IMR-90 (cell line): ENCODE measurements around the gene ARHGAP21. TPM values are rescaled to one million over a fixed set of nuclear protein-coding genes. Genes with fewer than 3 reads are reported as not detected.
A peak's percentile ranks its signal among the peaks of the same experiment; 100 is the strongest.

Experiments
- ATAC-seq: fragments of 200-7000 bp; cut with Tn5 transposase; 2 replicates; pipeline ENCODE4 v1.9.1; 2020; ENCODE audit warnings: low read depth, mild to moderate bottlenecking, moderate library complexity
- BruUV-seq: library from RNA; stranded (reverse); fragments of 400-500 nt; replicated peaks from 2 replicates; lab custom pipeline; 2021; lab: Mats Ljungman, UMichigan
- CTCF ChIA-PET: fragments of 300-600 bp; formaldehyde crosslinking; extraction: SDS; loops from one replicate; lab custom pipeline; 2021; ENCODE audit warnings: antibody characterized with exemption; lab: Yijun Ruan, JAX
- POLR2A ChIA-PET: fragments of 300-600 bp; sonication (Branson Sonifier 250); formaldehyde crosslinking; loops from one replicate; lab custom pipeline; 2022; ENCODE audit warnings: antibody characterized with exemption; ENCODE audit not compliant: unreplicated experiment; lab: Charles Lee
- DNase-seq: peaks from one replicate; pipeline ENCODE4 v3.0.0; 2013
- H2AFZ ChIP-seq: replicated peaks from 2 replicates; pipeline ENCODE3; 2013; ENCODE audit warnings: low read length, mild to moderate bottlenecking; ENCODE audit not compliant: poor library complexity
- H2AK5ac ChIP-seq: 2 replicates; pipeline ENCODE4 v1.6.1; 2013; ENCODE audit warnings: low read depth, low read length, inconsistent platforms
- H2AK9ac ChIP-seq: replicated peaks from 2 replicates; pipeline ENCODE3; 2013; ENCODE audit warnings: mild to moderate bottlenecking, low read depth, low read length, moderate library complexity; ENCODE audit not compliant: poor library complexity
- H2BK120ac ChIP-seq: 2 replicates; pipeline ENCODE4 v1.6.1; 2013; ENCODE audit warnings: low read depth, low read length, inconsistent platforms
- H2BK15ac ChIP-seq: 3 replicates; pipeline ENCODE4 v1.6.1; 2013; ENCODE audit warnings: low read depth, low read length, inconsistent platforms
- H2BK20ac ChIP-seq: 2 replicates; pipeline ENCODE4 v1.6.1; 2013; ENCODE audit warnings: low read depth, mild to moderate bottlenecking, inconsistent platforms, low read length, moderate library complexity
- H2BK5ac ChIP-seq: 2 replicates; pipeline ENCODE4 v1.6.1; 2013; ENCODE audit warnings: mild to moderate bottlenecking, low read depth, low read length, inconsistent platforms; ENCODE audit not compliant: poor library complexity, severe bottlenecking
- H3K14ac ChIP-seq: replicated peaks from 2 replicates; pipeline ENCODE4 v1.6.1; 2013; ENCODE audit warnings: low read depth, low read length, inconsistent platforms
- H3K18ac ChIP-seq: 2 replicates; pipeline ENCODE4 v1.6.1; 2013; ENCODE audit warnings: low read depth, low read length, control low read depth
- H3K23ac ChIP-seq: 2 replicates; pipeline ENCODE4 v1.6.1; 2013; ENCODE audit warnings: low read depth, low read length, inconsistent platforms
- H3K27ac ChIP-seq: 2 replicates; pipeline ENCODE4 v1.5.1; 2013; ENCODE audit warnings: mild to moderate bottlenecking, control low read depth, low read length; ENCODE audit not compliant: insufficient read depth
- H3K27me3 ChIP-seq: 2 replicates; pipeline ENCODE4 v1.6.1; 2013; ENCODE audit warnings: low read length; ENCODE audit not compliant: control insufficient read depth, insufficient read depth
- H3K36me3 ChIP-seq: 2 replicates; pipeline ENCODE4 v1.6.1; 2013; ENCODE audit warnings: low read length, mixed read lengths; ENCODE audit not compliant: control insufficient read depth, insufficient read depth
- H3K4ac ChIP-seq: 2 replicates; pipeline ENCODE4 v1.6.1; 2013; ENCODE audit warnings: low read depth, low read length, inconsistent platforms
- H3K4me1 ChIP-seq: 2 replicates; pipeline ENCODE4 v1.6.1; 2013; ENCODE audit warnings: low read length, mixed read lengths; ENCODE audit not compliant: control insufficient read depth, insufficient read depth
- H3K4me2 ChIP-seq: 2 replicates; pipeline ENCODE4 v1.6.1; 2013; ENCODE audit warnings: low read depth, mild to moderate bottlenecking, control low read depth, low read length, moderate library complexity
- H3K4me3 ChIP-seq: 2 replicates; pipeline ENCODE4 v1.5.1; 2013; ENCODE audit warnings: low read depth, mild to moderate bottlenecking, control low read depth, low read length, moderate library complexity; ENCODE audit not compliant: insufficient read depth
- H3K56ac ChIP-seq: 2 replicates; pipeline ENCODE4 v1.6.1; 2013; ENCODE audit warnings: low read length, inconsistent platforms; ENCODE audit not compliant: insufficient read depth; ENCODE audit errors: extremely low read depth
- H3K79me1 ChIP-seq, 2 experiments: 2 replicates each; pipeline ENCODE4 v1.6.1; 2013; ENCODE audit warnings: low read length in 2 of 2, inconsistent platforms in 1 of 2, low read depth in 1 of 2
- H3K9ac ChIP-seq: 2 replicates; pipeline ENCODE4 v1.6.1; 2013; ENCODE audit warnings: low read depth, low read length, control low read depth
- H3K9me1 ChIP-seq: 2 replicates; pipeline ENCODE4 v1.6.1; 2013; ENCODE audit warnings: low read length, inconsistent platforms; ENCODE audit not compliant: insufficient read depth
- H3K9me3 ChIP-seq: 2 replicates; pipeline ENCODE4 v1.6.1; 2013; ENCODE audit warnings: low read length; ENCODE audit not compliant: control insufficient read depth, insufficient read depth
- H4K20me1 ChIP-seq: 2 replicates; pipeline ENCODE4 v1.6.1; 2013; ENCODE audit warnings: low read length, inconsistent platforms; ENCODE audit not compliant: insufficient read depth
- H4K5ac ChIP-seq: 2 replicates; pipeline ENCODE4 v1.6.1; 2013; ENCODE audit warnings: mild to moderate bottlenecking, low read depth, low read length, control low read depth
- H4K8ac ChIP-seq, 2 experiments: 2 replicates each; pipeline ENCODE4 v1.6.1; 2013; ENCODE audit warnings: low read depth in 2 of 2, low read length in 2 of 2, control low read depth in 1 of 2, inconsistent platforms in 1 of 2
- H4K91ac ChIP-seq: 2 replicates; pipeline ENCODE4 v1.6.1; 2013; ENCODE audit warnings: low read depth, low read length, inconsistent platforms; ENCODE audit not compliant: insufficient read depth
- BHLHE40 ChIP-seq: fragments of 150-350 bp; IDR thresholded peaks from 2 replicates; pipeline ENCODE4 v1.6.1; 2016; ENCODE audit warnings: mild to moderate bottlenecking, low read depth, low read length
- CTCF ChIP-seq: conservative IDR thresholded peaks from 2 replicates; pipeline ENCODE4 v1.5.1; 2012; ENCODE audit warnings: mild to moderate bottlenecking, low read depth, low read length, improper control_type of control experiment
- ELK1 ChIP-seq: fragments of 150-350 bp; IDR thresholded peaks from 2 replicates; pipeline ENCODE4 v1.6.1; 2016; ENCODE audit warnings: low read depth, mild to moderate bottlenecking, low read length, moderate library complexity, borderline replicate concordance
- MAZ ChIP-seq: IDR thresholded peaks from 2 replicates; pipeline ENCODE4 v1.6.1; 2012; ENCODE audit warnings: low read depth, mild to moderate bottlenecking, low read length, improper control_type of control experiment, moderate library complexity, borderline replicate concordance
- NFE2L2 ChIP-seq: fragments of 150-350 bp; IDR thresholded peaks from 2 replicates; pipeline ENCODE4 v1.6.1; 2016; ENCODE audit warnings: low read depth, mild to moderate bottlenecking, low read length
- POLR2A ChIP-seq: IDR thresholded peaks from 2 replicates; pipeline ENCODE4 v1.6.1; 2012; ENCODE audit warnings: mild to moderate bottlenecking, low read depth, low read length
- RAD21 ChIP-seq: IDR thresholded peaks from 2 replicates; pipeline ENCODE4 v1.6.1; 2012; ENCODE audit warnings: low read length, improper control_type of control experiment
- RCOR1 ChIP-seq: IDR thresholded peaks from 2 replicates; pipeline ENCODE4 v1.6.1; 2012; ENCODE audit warnings: mild to moderate bottlenecking, low read length, improper control_type of control experiment; ENCODE audit not compliant: insufficient replicate concordance
- RFX5 ChIP-seq: IDR thresholded peaks from 2 replicates; pipeline ENCODE4 v1.8.0; 2012; ENCODE audit warnings: low read depth, mild to moderate bottlenecking, low read length, moderate library complexity
- SMC3 ChIP-seq: fragments of 150-350 bp; IDR thresholded peaks from 2 replicates; pipeline ENCODE4 v1.6.1; 2016; ENCODE audit warnings: low read depth, mild to moderate bottlenecking, antibody characterized with exemption, low read length, moderate library complexity
- USF2 ChIP-seq: fragments of 150-350 bp; IDR thresholded peaks from 2 replicates; pipeline ENCODE4 v1.6.1; 2017; ENCODE audit warnings: mild to moderate bottlenecking, antibody characterized with exemption, low read length, low read depth
- WGBS, 2 experiments: methylation state at CpG; one replicate each; pipeline versions ENCODE4 v1.1.5 to v1.1.7; 2013; ENCODE audit warnings: missing lambda C conversion rate in 2 of 2; ENCODE audit not compliant: insufficient read length in 1 of 2; ENCODE audit errors: extremely low coverage in 2 of 2; 5-methylcytosine and 5-hydroxymethylcytosine counted together
- dilution Hi-C: fragments of 300-500 bp; cut with HindIII; formaldehyde crosslinking; loops from one replicate; pipeline ENCODE4 v1.14.3; 2018; ENCODE audit warnings: low sequenced_read_pairs; ENCODE audit not compliant: unreplicated experiment
- in situ Hi-C: fragments of 300-500 bp; cut with MboI; formaldehyde crosslinking; loops from 3 replicates; pipeline ENCODE4 v1.14.3; 2019; ENCODE audit warnings: low sequenced_read_pairs, inconsistent platforms, mixed read lengths
- intact Hi-C: fragments of 100-400 bp; cut with micrococcal nuclease; formaldehyde crosslinking; loops from 2 replicates; pipeline ENCODE4 v1.10.0; 2022
- polyA plus RNA-seq, 3 experiments: library from polyadenylated mRNA; depleted of rRNA; stranded (reverse); fragments of >200 nt; gene quantifications; 2 replicates each; pipeline ENCODE4 v1.2.3, GENCODE V29; 2012; ENCODE audit warnings: low replicate concordance in 1 of 3
- total RNA-seq: library from RNA; depleted of rRNA; stranded (reverse); fragments of >200 nt; gene quantifications from 2 replicates; pipeline ENCODE4 v1.2.3, GENCODE V29; 2012

The ARHGAP21 gene
- total and polyA plus RNA-seq, 2 of the 4 experiments (the other 2 are of a cell fraction): 43.3 to 94.3 TPM

GRCh38 chr10:24616536-24616935 lies 107.2 kb downstream of the ARHGAP21 start:
- TF ChIP-seq NFE2L2: no peak
- no peak for TF ChIP-seq RAD21
- no peak for TF ChIP-seq SMC3
- TF ChIP-seq RFX5: no peak
- no peak for TF ChIP-seq CTCF
- TF ChIP-seq POLR2A: no peak
- TF ChIP-seq USF2: no peak
- TF ChIP-seq RCOR1: no peak
- TF ChIP-seq MAZ: no peak
- no peak for TF ChIP-seq BHLHE40
- no peak for TF ChIP-seq ELK1
- Histone ChIP-seq H2BK20ac (no peak overlapping the region), H4K20me1 (peaks cover 7% of the 10 kb centered on the region; the same call in 1 of the 2 replicates), H4K8ac (0 out of 4 replicates have a peak overlapping the region, but pooled peaks of 1 of the 2 experiments have one; percentile 52), H3K23ac (peak overlapping the region; percentile 38; the same call in 1 of the 2 replicates), H3K79me1 (peaks cover 22 to 40% of the 10 kb centered on the region in 2 experiments), H2AK5ac (no peak overlapping the region), H4K91ac (no peak overlapping the region), H3K9ac (no peak overlapping the region), H2BK120ac (no peak overlapping the region), H3K27me3 (no peaks in the 10 kb centered on the region), H3K36me3 (peaks cover 16% of the 10 kb centered on the region), H3K56ac (no peak overlapping the region), H3K4me3 (no peak overlapping the region), H3K18ac (no peak overlapping the region), H2BK5ac (peak overlapping the region; percentile 18), H3K4ac (no peak overlapping the region), H3K9me3 (no peaks in the 10 kb centered on the region), H3K14ac (peak overlapping the region; percentile 4; the same call in 1 of the 2 replicates), H2AFZ (no peak overlapping the region), H3K9me1 (peaks cover 2% of the 10 kb centered on the region; the same call in 1 of the 2 replicates), H3K27ac (no peak overlapping the region), H4K5ac (no peak overlapping the region), H2AK9ac (no peak overlapping the region), H2BK15ac (no peak overlapping the region), H3K4me1 (peaks cover 3% of the 10 kb centered on the region; the same call in 1 of the 2 replicates), H3K4me2 (no peak overlapping the region)
- WGBS, 2 experiments: no CpG with 5 or more reads among the region's 3 CpGs
- ATAC-seq (peak; percentile 42), DNase-seq (peak; percentile 43)
- CTCF ChIA-PET: interaction anchor here (0.6 to 4.7 kb wide), 2 partner anchors 198 to 464 kb away, joined by 3 to 17 read pairs; no protein-coding TSS in a partner anchor
- intact Hi-C loops: no loop called here
- POLR2A ChIA-PET: no interaction called here
- BruUV-seq: no TSS peak
- in situ Hi-C loops: no loop called here
- dilution Hi-C loops: no loop called here
